Measurements from ENCODE around the gene CHKA. TPM values are rescaled to one million over a fixed set of nuclear protein-coding genes. Genes with fewer than 3 reads are reported as not detected.

CHKA gene
- total and polyA plus RNA-seq, 9 of the 15 experiments (the other 6 are each of a cell fraction or from before 2014, with no cell fraction given), result 3.6 to 37.0 (median 30.2) TPM

DNA sequence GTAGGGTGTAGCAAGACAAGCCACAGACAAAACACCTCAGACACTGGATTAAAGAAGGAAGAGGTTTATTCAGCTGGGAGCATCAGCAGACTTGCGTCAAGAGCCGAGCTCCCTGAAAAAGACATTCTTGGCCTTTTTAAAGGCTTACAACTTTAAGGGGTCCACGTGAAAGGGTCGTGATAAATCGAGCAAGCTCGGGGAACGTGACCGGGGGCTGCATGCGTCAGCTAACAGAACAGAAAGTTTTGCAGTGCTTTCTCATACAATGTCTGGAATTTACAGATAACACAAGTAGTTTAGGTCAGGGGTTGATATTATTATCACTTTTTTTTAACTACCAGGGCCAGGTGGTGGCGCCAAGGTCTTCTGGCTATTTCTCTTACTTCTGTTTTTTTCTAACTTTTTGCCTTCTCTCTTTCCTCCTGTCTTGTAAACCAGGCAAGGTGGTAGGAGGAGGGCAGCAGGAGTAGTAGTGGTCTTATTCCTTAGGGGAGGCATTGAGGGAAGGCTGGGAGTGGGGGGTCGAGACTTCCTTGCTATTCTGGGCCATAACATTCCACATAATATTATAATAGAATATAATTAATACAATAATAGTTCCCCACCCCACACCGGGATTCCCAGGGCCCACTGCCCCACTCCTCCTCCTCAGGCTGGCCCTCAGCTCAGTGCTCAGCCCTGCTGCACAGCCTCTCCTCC is 111.6 kb downstream of the CHKA start (continued):
- peak; percentile 60; the same call in 1 of the 2 replicates for TF ChIP-seq FOXM1 (IDR thresholded peaks at IDR 0.05; ENCODE audit: low read depth)
- TF ChIP-seq FOXM1 (CRISPR knock-in tag; IDR thresholded peaks at IDR 0.05; ENCODE audit: low read depth), result no peak
- TF ChIP-seq TFAM (CRISPR knock-in tag; conservative IDR thresholded peaks at IDR 0.05), result no peak
- no peak for TF ChIP-seq NR3C1 (CRISPR knock-in tag; IDR thresholded peaks at IDR 0.05)
- TF ChIP-seq ARID2 (IDR thresholded peaks at IDR 0.05), result 0 out of 2 replicates have a peak, but pooled peaks have one; percentile 39
- peak; percentile 62; the same call in 1 of the 2 replicates for TF ChIP-seq ZKSCAN8 (CRISPR knock-in tag; IDR thresholded peaks at IDR 0.05)
- no peak for TF ChIP-seq ESRRB (CRISPR knock-in tag; IDR thresholded peaks at IDR 0.05; ENCODE audit: borderline replicate concordance)
- no peak for TF ChIP-seq E2F3 (CRISPR knock-in tag; IDR thresholded peaks at IDR 0.05)
- peak; percentile 10; the same call in 1 of the 2 replicates for TF ChIP-seq ETV1 (tag; conservative IDR thresholded peaks at IDR 0.05; ENCODE audit: low read depth)
- TF ChIP-seq MECOM (CRISPR knock-in tag; IDR thresholded peaks at IDR 0.05), result no peak
- TF ChIP-seq, protein P1, sequence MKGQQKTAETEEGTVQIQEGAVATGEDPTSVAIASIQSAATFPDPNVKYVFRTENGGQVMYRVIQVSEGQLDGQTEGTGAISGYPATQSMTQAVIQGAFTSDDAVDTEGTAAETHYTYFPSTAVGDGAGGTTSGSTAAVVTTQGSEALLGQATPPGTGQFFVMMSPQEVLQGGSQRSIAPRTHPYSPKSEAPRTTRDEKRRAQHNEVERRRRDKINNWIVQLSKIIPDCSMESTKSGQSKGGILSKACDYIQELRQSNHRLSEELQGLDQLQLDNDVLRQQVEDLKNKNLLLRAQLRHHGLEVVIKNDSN (CRISPR knock-in tag; IDR thresholded peaks at IDR 0.05), result peak; percentile 55
- TF ChIP-seq TAL1 (IDR thresholded peaks at IDR 0.05), result peak; percentile 83
- TF ChIP-seq, protein P2, sequence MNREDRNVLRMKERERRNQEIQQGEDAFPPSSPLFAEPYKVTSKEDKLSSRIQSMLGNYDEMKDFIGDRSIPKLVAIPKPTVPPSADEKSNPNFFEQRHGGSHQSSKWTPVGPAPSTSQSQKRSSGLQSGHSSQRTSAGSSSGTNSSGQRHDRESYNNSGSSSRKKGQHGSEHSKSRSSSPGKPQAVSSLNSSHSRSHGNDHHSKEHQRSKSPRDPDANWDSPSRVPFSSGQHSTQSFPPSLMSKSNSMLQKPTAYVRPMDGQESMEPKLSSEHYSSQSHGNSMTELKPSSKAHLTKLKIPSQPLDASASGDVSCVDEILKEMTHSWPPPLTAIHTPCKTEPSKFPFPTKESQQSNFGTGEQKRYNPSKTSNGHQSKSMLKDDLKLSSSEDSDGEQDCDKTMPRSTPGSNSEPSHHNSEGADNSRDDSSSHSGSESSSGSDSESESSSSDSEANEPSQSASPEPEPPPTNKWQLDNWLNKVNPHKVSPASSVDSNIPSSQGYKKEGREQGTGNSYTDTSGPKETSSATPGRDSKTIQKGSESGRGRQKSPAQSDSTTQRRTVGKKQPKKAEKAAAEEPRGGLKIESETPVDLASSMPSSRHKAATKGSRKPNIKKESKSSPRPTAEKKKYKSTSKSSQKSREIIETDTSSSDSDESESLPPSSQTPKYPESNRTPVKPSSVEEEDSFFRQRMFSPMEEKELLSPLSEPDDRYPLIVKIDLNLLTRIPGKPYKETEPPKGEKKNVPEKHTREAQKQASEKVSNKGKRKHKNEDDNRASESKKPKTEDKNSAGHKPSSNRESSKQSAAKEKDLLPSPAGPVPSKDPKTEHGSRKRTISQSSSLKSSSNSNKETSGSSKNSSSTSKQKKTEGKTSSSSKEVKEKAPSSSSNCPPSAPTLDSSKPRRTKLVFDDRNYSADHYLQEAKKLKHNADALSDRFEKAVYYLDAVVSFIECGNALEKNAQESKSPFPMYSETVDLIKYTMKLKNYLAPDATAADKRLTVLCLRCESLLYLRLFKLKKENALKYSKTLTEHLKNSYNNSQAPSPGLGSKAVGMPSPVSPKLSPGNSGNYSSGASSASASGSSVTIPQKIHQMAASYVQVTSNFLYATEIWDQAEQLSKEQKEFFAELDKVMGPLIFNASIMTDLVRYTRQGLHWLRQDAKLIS (CRISPR knock-in tag; IDR thresholded peaks at IDR 0.05), result no peak
- TF ChIP-seq, protein P3, sequence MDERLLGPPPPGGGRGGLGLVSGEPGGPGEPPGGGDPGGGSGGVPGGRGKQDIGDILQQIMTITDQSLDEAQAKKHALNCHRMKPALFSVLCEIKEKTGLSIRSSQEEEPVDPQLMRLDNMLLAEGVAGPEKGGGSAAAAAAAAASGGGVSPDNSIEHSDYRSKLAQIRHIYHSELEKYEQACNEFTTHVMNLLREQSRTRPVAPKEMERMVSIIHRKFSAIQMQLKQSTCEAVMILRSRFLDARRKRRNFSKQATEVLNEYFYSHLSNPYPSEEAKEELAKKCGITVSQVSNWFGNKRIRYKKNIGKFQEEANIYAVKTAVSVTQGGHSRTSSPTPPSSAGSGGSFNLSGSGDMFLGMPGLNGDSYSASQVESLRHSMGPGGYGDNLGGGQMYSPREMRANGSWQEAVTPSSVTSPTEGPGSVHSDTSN (CRISPR knock-in tag; IDR thresholded peaks at IDR 0.05; ENCODE audit: low read depth), result no peak
- TF ChIP-seq, protein P3 (tag; conservative IDR thresholded peaks at IDR 0.05; ENCODE audit: low read depth), result no peak
- peak; percentile 38; the same call in 1 of the 2 replicates for TF ChIP-seq GATA2 (CRISPR knock-in tag; IDR thresholded peaks at IDR 0.05)
- no peak for TF ChIP-seq ZNF408 (CRISPR knock-in tag; IDR thresholded peaks at IDR 0.05; ENCODE audit: low read depth)
- peak; percentile 65; the same call in 1 of the 2 replicates for TF ChIP-seq NR2C1 (IDR thresholded peaks at IDR 0.05)
- TF ChIP-seq NR2C1 (tag; IDR thresholded peaks at IDR 0.05), result peak; percentile 71
- no peak for TF ChIP-seq SIX5 (IDR thresholded peaks at IDR 0.05; ENCODE audit: borderline replicate concordance in 1 of 2, insufficient read depth in 1 of 2, low read depth in 1 of 2, low read length in 2 of 2)
- TF ChIP-seq ZFP1 (CRISPR knock-in tag; IDR thresholded peaks at IDR 0.05), result no peak
- no peak for TF ChIP-seq TCF7 (IDR thresholded peaks at IDR 0.05; ENCODE audit: borderline replicate concordance)
- no peak for TF ChIP-seq GTF2A2 (tag; IDR thresholded peaks at IDR 0.05)
- no peak for TF ChIP-seq ZSCAN29 (IDR thresholded peaks at IDR 0.05)
